SJSA1 (cell line): ENCODE measurements around the gene VWA7. TPM values are rescaled to one million over a fixed set of nuclear protein-coding genes. Genes with fewer than 3 reads are reported as not detected.
"Not testable (repeated sequence)": the region's sequence is repeated elsewhere in the genome, so short reads cannot be mapped to it uniquely, and the experiment has no call there.

Experiments
- DNase-seq, 2 experiments: peaks; one replicate each; pipeline ENCODE4 v3.0.0-alpha.2; 2015 to 2020; ENCODE audit warnings: low spot score in 2 of 2, low read depth in 1 of 2
- H3K27ac ChIP-seq: fragments of 250-450 bp; sonication (Bioruptor Pico); 2 replicates; pipeline ENCODE4 v1.5.1; 2020; ENCODE audit warnings: mild to moderate bottlenecking, moderate library complexity
- H3K27me3 ChIP-seq: fragments of 250-450 bp; sonication (Bioruptor Pico); replicated peaks from 2 replicates; pipeline ENCODE4 v1.5.1; 2020; ENCODE audit warnings: mild to moderate bottlenecking, moderate library complexity
- H3K36me3 ChIP-seq: fragments of 250-450 bp; sonication (Bioruptor Pico); 2 replicates; pipeline ENCODE4 v1.5.1; 2020; ENCODE audit warnings: mild to moderate bottlenecking
- H3K4me1 ChIP-seq: fragments of 250-450 bp; sonication (Bioruptor Pico); replicated peaks from 2 replicates; pipeline ENCODE4 v1.6.1; 2021; ENCODE audit warnings: mild to moderate bottlenecking
- H3K4me3 ChIP-seq: fragments of 250-450 bp; sonication (Bioruptor Pico); 2 replicates; pipeline ENCODE4 v1.5.1; 2020; ENCODE audit warnings: mild to moderate bottlenecking
- H3K9me3 ChIP-seq: fragments of 250-450 bp; sonication (Bioruptor Pico); replicated peaks from 2 replicates; pipeline ENCODE4 v1.5.1; 2020; ENCODE audit warnings: mild to moderate bottlenecking
- total RNA-seq: library from RNA; depleted of rRNA; stranded (reverse); fragments of >200 nt; shearing (Covaris generic); gene quantifications from 2 replicates; pipeline ENCODE4 v1.2.3, GENCODE V29; 2014

Gene VWA7
- total RNA-seq, 1 experiment from 2014 or later = not detected

DNA sequence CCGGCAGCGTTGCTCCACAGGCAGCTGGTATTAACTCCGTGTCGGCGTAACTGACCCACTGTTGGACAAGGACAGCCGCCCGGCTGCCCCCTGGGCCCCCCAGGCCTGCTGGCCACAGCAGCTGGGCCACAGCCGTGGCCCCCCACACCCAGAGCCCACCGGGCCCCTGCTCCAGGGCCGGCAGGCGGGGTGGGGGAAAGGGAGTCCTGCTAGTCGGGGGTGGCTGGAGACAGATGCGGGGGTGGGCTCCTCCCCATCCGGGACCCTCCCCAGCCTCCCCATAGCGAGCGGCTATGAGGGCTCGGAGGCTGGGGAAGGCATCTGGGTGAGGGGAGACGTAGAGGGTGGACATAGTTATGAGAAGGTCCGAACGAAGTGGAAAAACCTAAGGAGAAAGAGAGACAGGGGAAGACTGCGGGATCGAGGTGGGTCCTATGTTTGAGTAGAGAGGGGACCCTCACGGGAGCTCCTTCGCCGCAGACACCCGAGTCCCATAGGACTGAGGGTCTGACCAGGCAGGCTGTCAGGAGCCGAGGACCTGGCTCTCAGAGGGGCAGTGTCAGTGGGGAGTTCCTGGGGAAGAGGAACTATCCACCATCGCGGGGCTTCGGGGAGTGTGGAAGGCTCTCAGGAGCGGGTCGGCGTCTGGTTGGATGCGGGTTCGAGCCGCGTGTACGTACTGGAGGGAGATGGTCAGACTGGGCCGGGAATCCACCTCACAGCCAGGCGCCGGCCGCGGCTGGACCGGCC lies 17.9 kb upstream of the VWA7 start:
- Histone ChIP-seq H3K4me3 (peak overlapping the region; percentile 97), H3K27me3 (no peaks in the 10 kb centered on the region), H3K27ac (peak overlapping the region; percentile 99), H3K36me3 (peaks cover 42% of the 10 kb centered on the region), H3K9me3 (0 out of 2 replicates have a peak, but pooled peaks cover 3% of the 10 kb centered on the region), H3K4me1 (peaks cover 28% of the 10 kb centered on the region)
- DNase-seq = peak in 1 of 2 experiments; percentile 80

DNA sequence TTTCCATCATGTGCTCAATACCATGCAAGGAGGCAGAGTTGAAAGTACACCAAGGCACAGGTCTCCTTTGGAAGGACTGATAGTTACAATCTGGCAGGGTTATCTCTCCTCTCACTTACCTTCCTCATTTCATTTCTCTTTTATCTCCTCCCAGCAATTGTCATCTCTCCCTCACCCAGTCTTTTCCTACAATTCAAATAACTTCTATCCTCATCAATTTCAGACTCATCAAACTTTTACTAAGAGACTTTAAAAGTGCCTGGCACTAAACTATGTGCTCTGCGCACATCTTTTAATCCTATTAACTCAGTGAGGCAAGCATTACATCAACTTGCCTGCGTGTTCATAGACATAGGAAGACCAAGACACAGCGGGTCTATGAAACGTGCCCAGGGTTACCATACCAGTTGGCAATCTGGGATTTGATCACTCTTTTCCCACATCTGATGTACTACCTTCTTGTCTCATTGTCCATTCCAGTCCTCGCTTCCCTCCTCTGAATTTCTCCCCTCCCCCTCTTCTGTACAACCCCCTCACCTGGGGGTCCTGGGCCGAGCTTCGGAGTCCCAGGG lies 17.3 kb upstream of the VWA7 start:
- Histone ChIP-seq H3K36me3 (peaks cover 47% of the 10 kb centered on the region), H3K27me3 (no peaks in the 10 kb centered on the region), H3K4me1 (peaks cover 28% of the 10 kb centered on the region), H3K4me3 (peak overlapping the region; percentile 97), H3K9me3 (0 out of 2 replicates have a peak, but pooled peaks cover 3% of the 10 kb centered on the region), H3K27ac (peak overlapping the region; percentile 99)
- peak in 1 of 2 experiments; percentile 43 for DNase-seq

DNA sequence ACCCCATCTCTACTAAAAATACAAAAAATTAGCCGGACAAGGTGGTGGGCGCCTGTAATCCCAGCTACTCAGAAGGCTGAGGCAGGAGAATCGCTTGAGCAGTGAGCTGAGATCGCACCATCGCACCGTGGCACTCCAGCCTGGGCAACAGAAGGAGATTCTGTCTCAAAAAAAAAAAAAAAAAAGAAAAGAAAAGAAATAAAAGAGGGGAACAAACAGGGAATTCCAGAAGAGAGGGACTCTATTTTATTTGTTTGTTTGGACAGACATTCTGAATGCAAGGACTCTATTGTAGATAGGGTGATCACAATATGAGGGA lies 16.8 kb upstream of the VWA7 start:
- H3K4me3 ChIP-seq, H3K27ac ChIP-seq, DNase-seq, H3K27me3 ChIP-seq, H3K9me3 ChIP-seq: not testable (repeated sequence)
- Histone ChIP-seq H3K4me1 (peaks cover 28% of the 10 kb centered on the region), H3K36me3 (peaks cover 49% of the 10 kb centered on the region)

DNA sequence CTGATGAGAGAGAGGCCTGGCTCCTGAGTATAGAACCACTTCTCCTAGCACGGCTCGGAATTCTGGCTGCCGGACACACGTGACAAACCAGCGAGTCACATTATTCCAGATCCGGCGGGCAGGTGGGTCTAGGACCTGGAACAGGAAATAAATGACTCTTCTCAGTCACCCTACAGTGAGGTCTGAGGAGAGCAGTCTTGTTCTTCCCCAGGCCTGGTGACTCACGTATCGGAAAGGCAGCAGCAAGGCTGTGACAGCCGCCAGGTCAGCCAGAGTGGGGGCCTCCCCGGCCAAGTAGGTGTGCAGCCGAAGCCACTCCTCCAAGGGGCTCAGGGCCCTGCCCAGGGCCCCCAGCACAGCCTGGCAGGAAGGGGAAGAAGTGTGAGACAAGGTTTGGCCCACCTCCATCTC lies 15.6 kb upstream of the VWA7 start:
- Histone ChIP-seq H3K4me3 (no peak overlapping the region), H3K9me3 (0 out of 2 replicates have a peak, but pooled peaks cover 3% of the 10 kb centered on the region), H3K27ac (no peak overlapping the region), H3K27me3 (no peaks in the 10 kb centered on the region), H3K4me1 (peaks cover 28% of the 10 kb centered on the region), H3K36me3 (peaks cover 49% of the 10 kb centered on the region)
- DNase-seq = no peak

DNA sequence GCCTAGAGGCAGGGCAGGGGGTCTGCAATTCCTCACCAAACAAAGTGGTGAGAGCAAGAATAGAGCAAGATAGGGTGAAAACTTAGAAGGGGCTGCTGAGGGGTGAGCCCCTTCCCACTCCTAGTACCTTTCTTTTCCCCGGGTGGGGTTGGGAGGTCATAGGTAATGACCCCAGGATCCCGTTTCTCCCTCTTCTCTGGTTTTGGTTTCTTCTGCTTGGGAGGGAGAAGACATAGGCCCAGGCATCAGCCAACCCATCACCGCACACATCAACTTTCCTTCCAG lies 14.9 kb upstream of the VWA7 start:
- H3K27ac ChIP-seq = no peak overlapping the region
- 0 out of 2 replicates have a peak, but pooled peaks cover 3% of the 10 kb centered on the region for H3K9me3 ChIP-seq
- peaks cover 28% of the 10 kb centered on the region for H3K4me1 ChIP-seq
- H3K4me3 ChIP-seq = no peak overlapping the region
- H3K27me3 ChIP-seq = no peaks in the 10 kb centered on the region
- peaks cover 56% of the 10 kb centered on the region for H3K36me3 ChIP-seq
- DNase-seq = no peak

DNA sequence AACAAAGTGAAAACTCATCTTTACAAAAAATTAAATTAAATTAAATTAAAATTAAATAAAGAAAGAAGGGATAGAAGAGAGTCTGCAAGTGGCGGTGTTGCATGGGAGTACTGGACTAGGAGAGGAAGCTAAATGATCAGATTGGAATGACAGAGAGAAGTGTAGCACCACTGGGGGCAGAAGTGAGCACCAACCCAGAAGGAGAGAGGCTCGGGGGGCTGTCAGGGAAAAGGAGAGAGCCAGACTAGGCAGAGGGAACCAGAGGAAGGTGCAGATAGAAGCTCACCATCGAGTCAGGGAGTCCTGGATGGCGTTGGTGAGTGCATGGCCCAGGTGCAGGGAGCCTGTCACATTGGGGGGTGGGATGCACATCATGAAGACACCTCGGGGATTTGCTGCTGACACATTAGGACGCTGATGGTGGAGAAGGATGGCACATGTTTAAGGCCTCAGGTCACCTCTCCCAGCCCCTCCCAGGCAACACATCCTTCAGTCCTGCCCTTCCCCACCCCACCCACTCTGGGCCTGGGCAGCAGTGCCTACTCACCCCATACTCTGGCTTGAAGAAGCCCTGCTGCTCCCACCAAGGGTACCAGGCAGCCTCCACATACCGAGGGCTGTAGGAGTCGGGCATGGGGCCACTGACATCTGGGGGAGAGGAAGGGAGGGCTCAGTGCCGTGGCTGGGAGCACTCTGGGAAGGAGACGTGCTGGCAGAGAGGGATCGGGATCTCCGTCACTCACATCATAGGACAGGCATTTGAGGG lies 14.4 kb upstream of the VWA7 start:
- no peak overlapping the region for H3K27ac ChIP-seq
- 0 out of 2 replicates have a peak, but pooled peaks cover 3% of the 10 kb centered on the region for H3K9me3 ChIP-seq
- H3K4me1 ChIP-seq = peaks cover 28% of the 10 kb centered on the region
- DNase-seq = peak; percentile 45 to 68
- H3K4me3 ChIP-seq = no peak overlapping the region
- H3K36me3 ChIP-seq = peaks cover 56% of the 10 kb centered on the region
- no peaks in the 10 kb centered on the region for H3K27me3 ChIP-seq

DNA sequence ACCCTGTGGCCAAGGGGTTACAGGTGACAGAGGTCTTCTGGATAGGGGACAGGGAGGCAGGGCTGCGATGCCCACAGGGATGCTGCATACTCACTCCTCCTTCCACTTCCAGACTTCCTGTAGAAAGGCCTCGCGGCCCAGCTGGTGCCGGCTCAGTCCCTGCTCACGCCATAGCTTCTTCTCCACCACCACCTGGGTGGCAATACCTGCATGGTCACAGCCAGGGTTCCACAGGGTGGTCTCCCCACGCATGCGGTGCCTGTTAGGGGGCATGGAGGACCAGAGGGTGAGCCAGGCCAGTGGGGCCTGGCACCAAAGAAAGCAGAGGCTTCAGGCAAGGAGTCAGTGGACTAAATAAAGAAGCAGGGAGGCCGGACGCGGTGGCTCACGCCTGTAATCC lies 8.3 kb upstream of the VWA7 start:
- no peak for DNase-seq
- H3K27ac ChIP-seq = no peak overlapping the region
- H3K4me1 ChIP-seq = no peaks in the 10 kb centered on the region

DNA sequence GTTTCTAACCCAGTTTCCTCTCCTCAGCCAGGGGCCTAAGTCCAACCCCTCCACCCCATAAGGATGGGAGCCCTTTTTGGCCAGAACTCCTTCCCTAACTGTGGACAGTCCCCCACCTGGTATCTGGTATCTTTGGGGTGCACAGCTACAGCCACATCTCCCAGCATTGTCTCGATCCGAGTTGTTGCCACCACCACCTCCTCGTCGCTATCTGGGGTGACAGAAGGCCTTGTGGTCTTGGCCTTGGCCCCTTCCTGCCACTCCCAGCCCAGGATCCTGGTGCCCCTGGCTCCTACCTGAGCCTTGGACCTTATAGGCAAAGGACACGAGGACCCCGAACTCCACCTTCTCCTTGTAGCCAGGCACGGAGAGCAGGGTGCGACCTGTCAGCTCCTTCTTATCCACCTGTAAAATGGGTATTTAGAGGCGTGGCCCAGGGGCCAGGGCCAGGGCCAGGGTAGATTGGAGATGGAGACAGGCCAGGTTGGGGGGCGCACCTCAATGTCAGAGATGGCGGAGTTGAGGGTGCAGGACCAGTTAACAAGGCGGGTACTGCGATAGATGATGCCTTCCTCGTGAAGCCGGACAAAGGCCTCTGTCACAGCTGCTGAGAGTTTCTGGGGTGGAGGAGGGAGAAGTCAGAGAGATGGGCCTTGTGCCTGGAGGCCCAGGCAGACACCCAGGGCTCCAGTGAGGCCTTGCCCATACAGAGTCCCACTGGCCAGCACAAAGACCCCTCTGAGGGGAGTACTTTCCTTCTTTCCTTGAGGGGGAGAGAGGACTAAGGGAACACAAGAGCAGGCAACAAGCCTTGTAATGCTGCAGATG lies 7.2 kb upstream of the VWA7 start:
- Histone ChIP-seq H3K4me1 (no peaks in the 10 kb centered on the region), H3K36me3 (peaks cover 75% of the 10 kb centered on the region)
- no peak for DNase-seq

More for the DNA sequence above, 8.3 kb upstream of the VWA7 start:
- Histone ChIP-seq H3K4me3 (no peak overlapping the region), H3K27me3 (no peaks in the 10 kb centered on the region), H3K9me3 (no peaks in the 10 kb centered on the region), H3K36me3 (peaks cover 73% of the 10 kb centered on the region)

DNA sequence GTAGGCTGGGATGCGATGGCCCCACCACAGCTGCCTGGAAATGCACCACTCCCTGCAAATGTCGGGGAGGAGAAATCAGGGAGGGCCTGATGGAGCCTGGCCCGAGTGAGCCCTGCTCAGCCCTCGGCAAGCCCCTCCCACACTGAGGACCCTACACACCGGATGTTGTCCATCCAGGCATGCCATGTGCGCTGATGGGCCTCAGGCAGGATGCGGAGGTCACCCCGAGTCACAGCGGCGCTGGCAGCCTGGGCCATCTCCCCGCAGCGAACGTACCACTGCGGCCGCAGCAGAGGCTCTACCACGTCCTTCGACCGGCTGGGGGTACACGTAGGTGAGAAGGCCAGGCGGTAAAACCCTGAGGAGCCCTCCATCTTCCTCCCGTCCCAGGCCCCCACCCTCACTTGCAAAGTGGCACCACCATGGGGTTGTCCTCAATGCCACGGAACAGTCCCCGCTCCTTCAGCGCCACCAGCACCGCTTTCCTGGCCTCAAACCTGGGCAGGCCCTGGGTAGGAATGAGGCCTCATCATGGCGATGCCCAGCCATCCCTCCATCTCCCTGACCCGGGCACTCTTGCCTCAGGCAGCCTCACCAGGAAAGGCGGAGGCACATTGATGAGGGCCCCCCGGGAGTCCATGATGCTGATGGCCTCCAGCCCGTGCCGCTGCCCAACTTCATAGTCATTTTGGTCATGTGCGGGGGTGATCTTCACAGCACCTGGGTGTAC lies 5.2 kb upstream of the VWA7 start:
- DNase-seq = no peak
- Histone ChIP-seq H3K27me3 (no peaks in the 10 kb centered on the region), H3K4me1 (peaks cover 2% of the 10 kb centered on the region), H3K36me3 (peaks cover 88% of the 10 kb centered on the region), H3K27ac (no peak overlapping the region), H3K4me3 (no peak overlapping the region), H3K9me3 (no peaks in the 10 kb centered on the region)

More for the DNA sequence above, 7.2 kb upstream of the VWA7 start:
- Histone ChIP-seq H3K9me3 (no peaks in the 10 kb centered on the region), H3K27me3 (no peaks in the 10 kb centered on the region), H3K27ac (no peak overlapping the region), H3K4me3 (no peak overlapping the region)

DNA sequence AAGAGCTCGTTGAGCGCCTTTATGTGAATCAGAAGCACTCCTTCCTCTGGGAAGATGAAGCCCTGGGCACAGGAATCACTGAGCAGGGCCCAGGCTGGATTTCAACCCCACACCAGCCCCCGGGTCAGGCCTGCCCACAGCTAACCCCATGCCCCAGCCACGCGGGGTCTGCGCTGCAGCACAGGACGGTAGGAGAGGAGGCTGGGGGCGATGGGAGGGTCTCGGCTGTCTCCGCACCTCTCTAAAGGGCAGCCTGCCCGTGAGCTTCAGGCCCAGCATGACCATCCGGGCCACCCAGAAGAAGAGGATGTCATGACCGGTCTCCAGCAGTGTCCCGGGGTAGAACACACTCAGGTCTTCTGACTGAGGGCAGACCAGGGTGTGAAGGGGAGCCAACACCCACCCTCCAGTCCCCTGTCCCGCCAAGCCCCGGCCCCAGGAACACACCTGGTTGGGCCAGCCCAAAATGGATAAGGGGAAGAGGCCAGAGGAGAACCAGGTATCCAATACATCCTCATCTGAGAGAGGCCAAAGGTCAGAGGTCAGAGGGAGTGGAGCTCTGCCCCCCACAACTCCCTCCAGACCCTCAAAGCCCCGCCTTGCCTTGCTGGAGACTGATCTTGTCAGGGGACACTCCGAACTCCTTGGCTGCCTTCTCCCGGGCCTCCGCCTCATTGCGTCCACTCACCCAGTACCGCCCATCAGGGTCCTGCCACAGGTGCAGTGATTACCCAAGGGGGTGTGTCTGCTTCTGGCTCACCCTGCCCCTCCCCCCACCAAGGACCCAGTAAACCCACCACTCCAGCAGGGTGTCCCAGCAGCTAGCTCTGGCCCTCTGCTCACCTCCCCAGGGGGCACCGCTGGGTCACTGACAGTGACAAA lies 4.4 kb upstream of the VWA7 start:
- no peak for DNase-seq
- Histone ChIP-seq H3K4me1 (peaks cover 9% of the 10 kb centered on the region), H3K9me3 (no peaks in the 10 kb centered on the region), H3K27me3 (no peaks in the 10 kb centered on the region), H3K27ac (no peak overlapping the region), H3K4me3 (no peak overlapping the region), H3K36me3 (peaks cover 86% of the 10 kb centered on the region)

DNA sequence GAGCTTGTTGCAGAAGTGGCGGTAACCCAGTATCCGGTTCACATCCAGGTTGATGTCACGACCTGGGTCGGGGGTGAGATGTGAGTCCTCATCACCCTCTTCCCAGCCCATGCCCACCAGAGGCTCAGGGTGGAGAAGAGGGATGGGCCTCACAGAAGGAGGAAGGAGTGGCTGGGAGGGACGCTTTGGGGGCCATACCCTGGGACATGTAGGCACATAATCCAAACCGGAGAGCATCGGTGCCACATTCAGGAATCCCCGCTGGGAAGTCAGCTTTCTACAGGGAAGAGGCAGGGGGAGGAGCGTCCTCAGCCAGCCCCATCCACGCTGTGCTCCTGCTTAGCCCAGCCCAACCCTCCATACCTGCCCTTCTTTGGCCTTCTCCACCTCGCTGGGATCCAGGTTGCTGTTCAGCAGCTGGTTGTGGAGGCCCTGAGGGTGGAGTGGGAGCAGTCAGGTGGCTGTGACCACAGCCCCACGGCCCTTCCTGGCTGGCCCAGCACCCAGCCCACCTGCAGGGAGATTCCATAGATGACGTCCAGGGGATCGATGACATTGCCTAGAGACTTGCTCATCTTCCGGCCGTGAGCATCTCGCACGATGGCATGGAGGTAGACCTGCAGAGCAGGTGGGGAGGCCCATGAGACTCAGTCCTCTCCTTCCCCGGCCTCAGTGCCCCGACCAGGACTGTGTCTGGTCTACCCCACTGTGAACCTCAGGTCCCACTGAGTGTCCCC lies 3.5 kb upstream of the VWA7 start:
- Histone ChIP-seq H3K27me3 (no peaks in the 10 kb centered on the region), H3K27ac (no peak overlapping the region), H3K36me3 (peaks cover 83% of the 10 kb centered on the region), H3K4me1 (peaks cover 9% of the 10 kb centered on the region), H3K4me3 (no peak overlapping the region), H3K9me3 (no peaks in the 10 kb centered on the region)
- DNase-seq = no peak

DNA sequence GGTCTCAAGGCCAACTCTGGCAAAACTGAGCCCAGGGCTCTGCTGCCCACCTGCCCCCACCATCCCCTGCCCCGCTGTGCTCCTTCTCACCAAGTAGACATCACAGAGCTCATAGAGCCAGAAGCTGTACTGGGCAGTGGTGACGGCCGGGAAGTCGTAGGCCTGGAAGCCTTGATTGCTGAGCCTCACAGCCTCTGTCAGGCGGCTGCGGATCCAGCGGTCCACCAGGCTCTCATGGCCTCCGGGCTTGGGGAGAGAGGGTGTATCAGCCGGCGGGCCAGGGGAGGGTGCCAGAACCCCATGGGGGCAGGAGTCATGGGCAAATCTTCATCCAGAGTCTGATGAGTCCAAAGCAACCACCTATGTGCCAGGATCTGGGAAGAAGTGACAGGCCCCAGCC lies 2.8 kb upstream of the VWA7 start:
- H3K4me1 ChIP-seq = peaks cover 9% of the 10 kb centered on the region
- no peaks in the 10 kb centered on the region for H3K9me3 ChIP-seq
- no peaks in the 10 kb centered on the region for H3K27me3 ChIP-seq
- H3K36me3 ChIP-seq = peaks cover 75% of the 10 kb centered on the region
- no peak for DNase-seq
- H3K4me3 ChIP-seq = no peak overlapping the region
- H3K27ac ChIP-seq = no peak overlapping the region
